ENCODE data around the gene SLC29A1. TPM values are rescaled to one million over a fixed set of nuclear protein-coding genes. Genes with fewer than 3 reads are reported as not detected.

SLC29A1 gene
- 1.8 and 11.9 TPM in 2 replicates for total RNA-seq

DNA sequence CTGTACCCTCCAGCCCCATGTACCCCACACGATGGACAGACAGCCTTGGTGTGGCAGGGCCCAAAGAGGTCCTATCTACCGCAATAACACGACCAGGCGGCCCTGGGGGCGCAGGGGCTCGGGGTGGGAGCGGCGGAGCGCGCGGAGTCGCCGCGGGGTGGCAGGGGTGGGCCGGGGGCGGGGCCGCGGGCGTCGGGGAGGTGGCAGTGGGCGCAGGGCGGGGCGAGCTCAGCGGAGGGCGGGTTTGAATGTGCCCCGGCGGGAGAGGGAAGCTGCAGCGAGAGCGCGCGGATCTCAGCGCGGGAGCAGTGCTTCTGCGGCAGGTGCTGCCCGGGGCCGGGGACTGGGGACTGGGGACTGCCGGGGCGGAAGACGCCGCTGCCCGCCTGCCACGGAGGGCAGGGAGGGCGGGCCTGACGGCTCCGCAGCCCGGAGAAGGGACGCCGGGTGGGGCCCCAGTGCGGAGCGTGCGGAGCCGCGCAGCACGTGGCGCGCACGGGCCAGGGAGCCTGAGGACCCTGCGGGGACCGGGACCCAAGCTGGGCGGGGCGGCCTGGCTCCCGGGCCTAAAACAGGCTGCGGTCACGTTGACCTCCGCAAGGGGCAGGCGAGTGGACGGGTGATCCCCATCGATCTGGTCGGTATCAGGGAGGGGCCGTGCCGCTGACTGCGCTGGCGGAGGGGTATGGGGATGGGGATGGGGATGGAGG lies at the start of gene SLC29A1:
SLC29A1 (plus strand) TSS at position 277 of the 710 bp plus-strand sequence. CDS start 3,719 bp downstream, outside the sequence.

DNA sequence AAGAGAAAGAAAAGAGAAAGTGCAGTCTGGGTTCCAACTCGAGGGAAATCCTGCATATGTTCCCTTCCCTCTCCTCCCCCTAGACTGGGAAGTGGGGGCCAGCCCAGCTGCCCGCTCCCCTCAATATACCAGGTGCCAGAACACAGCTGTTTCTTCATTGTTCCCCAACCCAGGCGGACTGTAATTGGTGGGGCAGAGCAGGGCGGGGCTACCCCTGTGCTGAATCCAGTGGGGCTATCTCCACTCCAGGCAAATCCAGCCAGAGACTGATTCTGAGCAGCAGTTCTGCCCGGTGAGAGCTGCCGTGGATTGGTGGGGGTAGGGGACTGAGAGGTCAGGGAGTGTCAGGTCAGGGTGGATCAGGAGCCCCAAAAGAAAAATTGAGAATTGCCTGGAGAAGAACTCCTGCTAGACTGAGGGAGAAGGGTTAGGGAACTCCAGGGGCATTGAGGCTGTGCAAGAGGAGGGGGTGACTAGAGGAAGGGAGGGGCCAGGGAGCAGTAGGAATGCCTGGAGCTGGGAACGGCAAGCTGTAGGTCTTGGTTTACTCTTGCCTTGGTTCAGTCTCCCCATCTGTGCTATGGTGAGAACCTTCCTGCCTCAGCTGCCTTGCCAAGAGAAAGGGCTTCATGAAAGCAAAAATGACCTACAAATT lies 6.6 kb upstream of the SLC29A1 start, which contains the start of gene MYMX:
MYMX (plus strand) TSS at position 250 of the 655 bp plus-strand sequence. CDS start 546 bp downstream, outside the sequence.

GRCh38 chr6:44246663-44247337 lies 23.4 kb downstream of the SLC29A1 start, which contains the start of gene HSP90AB1:
Gene HSP90AB1 (plus strand): TSS chr6:44247101. CDS start chr6:44248630, 1,529 bp downstream.

GRCh38 chr6:44257025-44257752 lies 33.8 kb downstream of the SLC29A1 start, which contains the start of gene SLC35B2:
Gene SLC35B2 (minus strand): TSS chr6:44257528. CDS start chr6:44257410, 118 bp downstream.

DNA sequence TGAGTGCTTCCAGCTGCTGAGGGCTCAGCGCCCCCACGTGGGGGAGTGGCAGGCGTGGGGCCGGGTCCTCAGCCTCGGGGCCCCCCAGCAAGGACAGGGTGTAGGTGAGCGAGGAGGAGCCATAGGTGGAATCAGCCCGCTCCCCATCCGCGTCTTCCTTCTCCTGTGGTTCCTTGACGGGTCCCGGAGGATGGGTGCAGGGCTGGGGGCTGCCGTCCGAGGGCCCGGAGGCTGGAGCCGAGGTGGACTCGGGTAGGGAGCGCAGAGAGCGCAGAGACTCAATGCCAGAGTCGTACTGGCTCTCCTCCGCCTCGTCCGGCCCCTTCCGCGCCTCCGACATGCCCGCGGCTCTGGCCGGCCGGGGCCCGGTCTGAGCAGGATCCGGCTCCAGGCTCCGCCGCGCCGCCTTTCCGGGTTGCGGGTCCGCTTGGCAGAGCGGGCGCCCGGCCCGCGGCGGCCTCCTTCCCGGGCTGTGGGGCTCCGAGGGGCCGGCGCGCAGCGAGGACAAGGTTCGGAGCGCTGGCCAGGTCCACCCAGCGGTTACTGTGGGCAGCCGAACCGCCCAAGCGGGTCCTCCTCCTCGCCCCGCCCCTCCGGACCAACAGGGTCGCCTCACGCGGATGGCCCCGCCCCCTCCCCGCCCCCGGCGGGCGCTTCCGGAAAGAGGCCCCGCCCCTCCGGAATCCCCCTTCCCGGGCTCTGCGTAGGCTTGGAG lies 41.8 kb downstream of the SLC29A1 start, which contains the start of gene NFKBIE:
NFKBIE (minus strand) TSS at position 545 of the 715 bp plus-strand sequence; CDS start at position 340, 205 bp downstream.

GRCh38 chr6:44269921-44270525 lies 46.6 kb downstream of the SLC29A1 start, which contains the start of gene TMEM151B:
Gene TMEM151B (plus strand): TSS chr6:44270450. CDS start chr6:44270743, 293 bp downstream.

Other genes starting within 250 kb of the SLC29A1 start
- gene MRPL14, start 96.1 kb upstream of the SLC29A1 start, total RNA-seq = 28.6 and 48.4 TPM in 2 replicates
- gene TMEM63B, start 96.0 kb upstream of the SLC29A1 start, total RNA-seq = 25.5 and 56.4 TPM in 2 replicates
- not detected in 2 replicates for gene CAPN11, start 64.8 kb upstream of the SLC29A1 start, total RNA-seq
- gene MYMX, start 6.7 kb upstream of the SLC29A1 start, total RNA-seq = not detected in 2 replicates
- 599 and 807 TPM in 2 replicates for gene HSP90AB1, start 23.5 kb downstream of the SLC29A1 start, total RNA-seq
- 105 and 143 TPM in 2 replicates for gene SLC35B2, start 33.9 kb downstream of the SLC29A1 start, total RNA-seq
- 5.6 and 6.1 TPM in 2 replicates for gene NFKBIE, start 42.0 kb downstream of the SLC29A1 start, total RNA-seq
- gene TMEM151B, start 46.9 kb downstream of the SLC29A1 start, total RNA-seq = 0.05 TPM in 1 of 2 replicates, not detected in the other
- gene AARS2, start 89.8 kb downstream of the SLC29A1 start, total RNA-seq = 16.3 and 23.6 TPM in 2 replicates
- not detected in 2 replicates for gene SPATS1, start 119.1 kb downstream of the SLC29A1 start, total RNA-seq
- 18.7 and 23.6 TPM in 2 replicates for gene CDC5L, start 164.1 kb downstream of the SLC29A1 start, total RNA-seq